DMS53 (cell line): ENCODE measurements around the gene TRIM66.
A peak's percentile ranks its signal among the peaks of the same experiment; 100 is the strongest.

ENCODE experiments used
- DNase-seq: peaks from one replicate; lab custom pipeline; 2025; lab: John Stamatoyannopoulos, UW

Gene TRIM66

GRCh38 chr11:8682303-8683114 is at the start of gene TRIM66, which contains the start of gene RPL27A:
Gene TRIM66 (minus strand): TSS chr11:8682665. CDS start chr11:8672274, 10,391 bp downstream.
Gene RPL27A (plus strand): TSS chr11:8682792. CDS start chr11:8682814, 22 bp downstream.
- DNase-seq: peak; percentile 99

- DNase-seq: no peak
Observed at GRCh38 chr11:8731647-8732323, 49.3 kb upstream of the TRIM66 start.

- no peak for DNase-seq
Observed at GRCh38 chr11:8730697-8731020, 48.2 kb upstream of the TRIM66 start.

GRCh38 chr11:8729837-8730696 is 47.6 kb upstream of the TRIM66 start:
- no peak for DNase-seq

- DNase-seq: no peak
Observed at GRCh38 chr11:8729067-8729466, 46.6 kb upstream of the TRIM66 start.

- DNase-seq: peak; percentile 49
Observed at GRCh38 chr11:8728563-8728962, 46.1 kb upstream of the TRIM66 start.

GRCh38 chr11:8726395-8726794 is 43.9 kb upstream of the TRIM66 start:
- DNase-seq: no peak

- DNase-seq: no peak
Observed at GRCh38 chr11:8724682-8725081, 42.2 kb upstream of the TRIM66 start.

GRCh38 chr11:8723711-8724110 is 41.2 kb upstream of the TRIM66 start:
- DNase-seq: no peak

- no peak for DNase-seq
Observed at GRCh38 chr11:8722809-8723208, 40.3 kb upstream of the TRIM66 start.

GRCh38 chr11:8721609-8722500 is 39.4 kb upstream of the TRIM66 start:
- DNase-seq: peak; percentile 26

GRCh38 chr11:8720868-8721608 is 38.6 kb upstream of the TRIM66 start:
- DNase-seq: peak; percentile 82

GRCh38 chr11:8720352-8720751 is 37.9 kb upstream of the TRIM66 start:
- no peak for DNase-seq

GRCh38 chr11:8719721-8720120 is 37.3 kb upstream of the TRIM66 start:
- no peak for DNase-seq

- no peak for DNase-seq
Observed at GRCh38 chr11:8719211-8719649, 36.8 kb upstream of the TRIM66 start.

GRCh38 chr11:8717876-8718753 is 35.6 kb upstream of the TRIM66 start:
- DNase-seq: peak; percentile 42

- peak; percentile 42 for DNase-seq
Observed at GRCh38 chr11:8717544-8717875, 35.0 kb upstream of the TRIM66 start.

- no peak for DNase-seq
Observed at GRCh38 chr11:8715501-8715900, 33.0 kb upstream of the TRIM66 start.

- peak; percentile 23 for DNase-seq
Observed at GRCh38 chr11:8714622-8715225, 32.3 kb upstream of the TRIM66 start.
